Neural progenitor cell (in vitro differentiated cells): ENCODE measurements around the gene EYA4. TPM values are rescaled to one million over a fixed set of nuclear protein-coding genes. Genes with fewer than 3 reads are reported as not detected.

Experiments
- DNase-seq: peaks from one replicate; pipeline ENCODE4 v3.0.0-alpha.2; 2016; ENCODE audit warnings: low spot score
- H2AFZ ChIP-seq: fragments of 200-600 bp; sonication (generic); replicated peaks from 2 replicates; pipeline ENCODE4 v1.6.1; 2016; ENCODE audit warnings: antibody characterized with exemption
- H3F3A ChIP-seq: fragments of 200-600 bp; sonication (generic); 2 replicates; pipeline ENCODE4 v1.6.1; 2016; ENCODE audit warnings: antibody characterized with exemption, low read depth
- H3K27ac ChIP-seq: fragments of 200-600 bp; sonication (generic); 2 replicates; pipeline ENCODE4 v1.5.1; 2016; ENCODE audit warnings: mild to moderate bottlenecking
- H3K27me3 ChIP-seq: fragments of 200-600 bp; sonication (generic); 2 replicates; pipeline ENCODE4 v1.6.1; 2016; ENCODE audit warnings: mild to moderate bottlenecking, moderate library complexity
- H3K36me3 ChIP-seq: fragments of 200-600 bp; sonication (generic); 2 replicates; pipeline ENCODE4 v1.5.1; 2016
- H3K4me1 ChIP-seq: fragments of 200-600 bp; sonication (generic); 2 replicates; pipeline ENCODE4 v1.6.1; 2016; ENCODE audit warnings: mixed run types
- H3K4me2 ChIP-seq: fragments of 200-600 bp; sonication (generic); 2 replicates; pipeline ENCODE4 v1.6.1; 2016
- H3K4me3 ChIP-seq: fragments of 200-600 bp; sonication (generic); 2 replicates; pipeline ENCODE4 v1.5.1; 2016
- H3K79me2 ChIP-seq: fragments of 200-600 bp; sonication (generic); 2 replicates; pipeline ENCODE4 v1.6.1; 2016; ENCODE audit warnings: low read depth
- H3K9ac ChIP-seq: fragments of 200-600 bp; sonication (generic); 2 replicates; pipeline ENCODE4 v1.6.1; 2016
- H3K9me3 ChIP-seq: fragments of 200-600 bp; sonication (generic); 2 replicates; pipeline ENCODE4 v1.5.1; 2016; ENCODE audit warnings: low read depth
- H4K20me1 ChIP-seq: fragments of 200-600 bp; sonication (generic); 2 replicates; pipeline ENCODE4 v1.6.1; 2016; ENCODE audit warnings: low read depth
- H3K27ac Mint-ChIP-seq: 3 replicates; pipeline ENCODE4 v1.8.0; 2021; ENCODE audit warnings: mixed read lengths
- H3K27me3 Mint-ChIP-seq: 2 replicates; pipeline ENCODE4 v1.8.0; 2022; ENCODE audit warnings: low read depth, mild to moderate bottlenecking, inconsistent platforms, moderate library complexity, mixed read lengths; ENCODE audit not compliant: insufficient read depth
- H3K36me3 Mint-ChIP-seq: 3 replicates; pipeline ENCODE4 v1.8.0; 2021; ENCODE audit warnings: mixed read lengths
- H3K4me1 Mint-ChIP-seq: 3 replicates; pipeline ENCODE4 v1.8.0; 2021; ENCODE audit warnings: mixed read lengths
- H3K4me3 Mint-ChIP-seq: 3 replicates; pipeline ENCODE4 v1.8.0; 2021; ENCODE audit warnings: mild to moderate bottlenecking, moderate library complexity, mixed read lengths
- H3K9me3 Mint-ChIP-seq: 3 replicates; pipeline ENCODE4 v1.8.0; 2020; ENCODE audit warnings: mixed read lengths
- CTCF ChIP-seq: fragments of 200-600 bp; sonication (generic); IDR thresholded peaks from 2 replicates; pipeline ENCODE4 v1.5.1; 2017; ENCODE audit warnings: antibody characterized with exemption, mild to moderate bottlenecking
- EZH2 ChIP-seq: fragments of 200-600 bp; sonication (generic); IDR thresholded peaks from 2 replicates; pipeline ENCODE4 v1.6.1; 2017; ENCODE audit warnings: antibody characterized with exemption, mild to moderate bottlenecking, moderate library complexity
- EZH2phosphoT487 ChIP-seq: fragments of 200-600 bp; sonication (generic); IDR thresholded peaks from 2 replicates; pipeline ENCODE4 v1.6.1; 2017; ENCODE audit warnings: antibody characterized with exemption
- total RNA-seq: library from RNA; depleted of rRNA; stranded (reverse); fragments of >200 nt; gene quantifications from 2 replicates; pipeline ENCODE4 v1.2.3, GENCODE V29; 2015; ENCODE audit warnings: low replicate concordance

EYA4 gene
- total RNA-seq, 1 donor from 2014 or later, result 2.4 TPM

DNA sequence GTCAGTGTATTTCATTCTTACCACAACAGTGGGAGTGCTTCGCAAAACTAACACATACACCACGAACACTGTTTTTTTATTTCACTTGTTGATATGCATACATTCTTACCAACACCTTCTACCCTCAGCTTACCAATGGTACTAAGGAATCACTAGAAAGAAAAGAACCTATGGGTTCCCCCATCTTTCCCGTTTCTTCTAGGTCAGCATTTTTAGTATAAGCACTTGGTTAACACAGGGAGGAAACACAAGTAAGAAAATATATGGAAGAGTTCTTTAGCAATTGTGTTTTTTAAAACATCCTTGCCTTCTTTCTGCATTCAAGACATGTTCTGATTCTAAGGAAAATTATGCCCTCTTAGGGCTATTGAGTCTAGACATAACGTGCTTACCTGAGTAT, 39.9 kb upstream of the EYA4 start:
- Histone ChIP-seq H3K27me3 (no peaks in the 10 kb centered on the region), H3K36me3 (no peaks in the 10 kb centered on the region), H4K20me1 (no peaks in the 10 kb centered on the region), H3K4me1 (no peaks in the 10 kb centered on the region), H3K79me2 (no peaks in the 10 kb centered on the region), H3K4me3 (no peak overlapping the region), H2AFZ (no peak overlapping the region), H3K9me3 (no peaks in the 10 kb centered on the region), H3K9ac (no peak overlapping the region), H3K27ac (no peak overlapping the region), H3F3A (no peaks in the 10 kb centered on the region), H3K4me2 (no peak overlapping the region)
- Mint-ChIP-seq H3K27me3 (no peaks in the 10 kb centered on the region), H3K4me3 (no peak overlapping the region), H3K4me1 (no peaks in the 10 kb centered on the region), H3K27ac (no peak overlapping the region), H3K36me3 (no peaks in the 10 kb centered on the region), H3K9me3 (no peaks in the 10 kb centered on the region)
- DNase-seq, result no peak
- TF ChIP-seq CTCF, result no peak
- TF ChIP-seq EZH2phosphoT487, result no peak
- TF ChIP-seq EZH2, result no peak

DNA sequence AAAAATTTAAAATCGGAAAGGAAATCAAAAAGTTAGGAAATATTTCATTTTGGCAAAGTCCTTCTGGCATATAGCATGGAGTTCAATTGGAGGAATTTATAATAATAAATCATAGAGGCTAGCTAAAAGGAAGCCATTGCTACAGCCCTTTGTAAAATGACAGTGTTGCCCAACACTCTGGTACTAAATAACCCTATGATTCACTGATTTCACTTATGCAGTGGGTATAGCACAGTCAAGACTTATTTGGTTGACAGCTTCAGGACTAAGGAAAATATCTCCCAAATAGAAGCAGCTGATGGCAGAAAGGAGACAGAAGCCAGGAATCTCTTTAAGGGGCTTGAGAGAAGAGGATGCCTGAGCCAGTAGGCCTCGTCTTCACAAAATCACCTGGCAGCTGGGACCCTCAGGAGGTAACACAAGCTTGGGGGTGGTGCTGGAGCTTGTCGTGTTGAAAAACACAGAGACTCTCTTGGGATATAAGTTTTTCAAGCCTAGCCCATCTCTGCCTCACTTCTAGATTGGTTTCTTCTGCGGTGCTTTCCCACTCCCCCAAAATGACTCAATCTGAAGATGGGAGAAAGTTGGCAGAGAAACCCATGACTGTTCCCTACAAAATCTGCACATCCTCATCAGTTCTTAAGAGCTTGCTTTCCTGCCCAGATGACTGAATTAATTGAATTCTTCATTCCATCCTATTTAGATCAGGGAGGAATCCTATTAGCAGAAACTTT, 38.4 kb upstream of the EYA4 start:
- Histone ChIP-seq H3K36me3 (no peaks in the 10 kb centered on the region), H3K9ac (no peak overlapping the region)
- no peaks in the 10 kb centered on the region for H3K36me3 Mint-ChIP-seq

DNA sequence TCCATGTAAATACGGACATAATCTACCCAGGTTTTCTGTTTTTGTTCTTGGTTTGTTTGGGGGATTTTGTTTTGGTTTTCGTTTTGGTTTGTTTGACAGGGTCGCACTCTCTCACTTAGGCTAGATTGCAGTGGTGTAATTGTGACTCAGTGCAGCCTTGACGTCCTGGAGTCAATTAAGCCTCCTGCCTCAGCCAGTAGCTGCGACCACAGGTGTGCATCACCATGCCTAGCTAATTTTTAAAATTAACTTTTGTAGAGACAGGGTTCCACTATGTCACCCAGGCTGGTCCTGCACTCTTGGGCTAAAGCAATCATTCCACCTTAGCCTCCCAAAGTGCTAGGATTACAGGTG, 37.8 kb upstream of the EYA4 start:
- H3K9ac ChIP-seq, result no peak overlapping the region
- H3K9me3 ChIP-seq, result no peaks in the 10 kb centered on the region
- no peak overlapping the region for H3K4me2 ChIP-seq
- no peaks in the 10 kb centered on the region for H4K20me1 ChIP-seq
- Mint-ChIP-seq H3K4me3 (no peak overlapping the region), H3K27ac (no peak overlapping the region), H3K9me3 (no peaks in the 10 kb centered on the region), H3K27me3 (no peaks in the 10 kb centered on the region), H3K36me3 (no peaks in the 10 kb centered on the region), H3K4me1 (peaks cover 2% of the 10 kb centered on the region)
- no peaks in the 10 kb centered on the region for H3K79me2 ChIP-seq
- H2AFZ ChIP-seq, result no peak overlapping the region
- no peak overlapping the region for H3K4me3 ChIP-seq
- no peaks in the 10 kb centered on the region for H3K36me3 ChIP-seq
- H3F3A ChIP-seq, result no peaks in the 10 kb centered on the region
- no peaks in the 10 kb centered on the region for H3K27me3 ChIP-seq
- TF ChIP-seq CTCF (no peak), EZH2phosphoT487 (no peak), EZH2 (no peak)
- DNase-seq, result no peak
- H3K27ac ChIP-seq, result no peak overlapping the region
- H3K4me1 ChIP-seq, result no peaks in the 10 kb centered on the region

More for the DNA sequence above, 38.4 kb upstream of the EYA4 start:
- Mint-ChIP-seq H3K9me3 (no peaks in the 10 kb centered on the region), H3K4me1 (no peaks in the 10 kb centered on the region), H3K27me3 (no peaks in the 10 kb centered on the region), H3K4me3 (no peak overlapping the region), H3K27ac (no peak overlapping the region)
- Histone ChIP-seq H3K4me2 (no peak overlapping the region), H4K20me1 (no peaks in the 10 kb centered on the region), H3F3A (no peaks in the 10 kb centered on the region), H2AFZ (peak overlapping the region; percentile 18), H3K4me1 (no peaks in the 10 kb centered on the region), H3K27ac (no peak overlapping the region), H3K79me2 (no peaks in the 10 kb centered on the region), H3K9me3 (no peaks in the 10 kb centered on the region), H3K4me3 (no peak overlapping the region), H3K27me3 (no peaks in the 10 kb centered on the region)
- no peak for DNase-seq
- TF ChIP-seq EZH2phosphoT487, result no peak
- TF ChIP-seq CTCF, result no peak
- TF ChIP-seq EZH2, result no peak
